ENCODE measurements around the gene EPB41L1.

EPB41L1 gene

GRCh38 chr20:36193977-36194712, 39.6 kb downstream of the EPB41L1 start:
- H4K20me1 ChIP-seq (ENCODE audit: insufficient read depth, low read length), result no peaks in the 10 kb centered on the region
- H3K4me3 ChIP-seq (ENCODE audit: low read depth in 1 of 2, low read length in 2 of 2), result no peak overlapping the region
- TF ChIP-seq EZH2 (IDR thresholded peaks at IDR 0.05; ENCODE audit: borderline replicate concordance, low read depth, low read length, severe bottlenecking) (no peak), CTCF (IDR thresholded peaks at IDR 0.05; ENCODE audit: borderline replicate concordance, extremely low read depth, low read length, poor library complexity, severe bottlenecking) (no peak)
- H3K27me3 ChIP-seq (ENCODE audit: insufficient read depth, low read length, poor library complexity), result peaks cover 27% of the 10 kb centered on the region
- no peaks in the 10 kb centered on the region for H3K36me3 ChIP-seq (ENCODE audit: insufficient read depth, low read length)
- H3K27ac ChIP-seq (ENCODE audit: low read length), result no peak overlapping the region
- H3K4me1 ChIP-seq (ENCODE audit: insufficient read depth, low read length), result no peaks in the 10 kb centered on the region
- H3K9me3 ChIP-seq (ENCODE audit: insufficient read depth, low read length, severe bottlenecking), result no peaks in the 10 kb centered on the region
- no peak for ATAC-seq (ENCODE audit: insufficient read depth, low read depth)
- DNase-seq, result no peak
- H3K9ac ChIP-seq (ENCODE audit: low read depth, low read length), result no peak overlapping the region
- H2AFZ ChIP-seq (ENCODE audit: low read depth, low read length), result no peak overlapping the region
- no peak overlapping the region for H3K4me2 ChIP-seq (ENCODE audit: insufficient read depth, low read length)
- H3K79me2 ChIP-seq (ENCODE audit: insufficient read depth, low read length), result no peaks in the 10 kb centered on the region

GRCh38 chr20:36196676-36197075, 42.1 kb downstream of the EPB41L1 start:
- no peak overlapping the region for H3K9ac ChIP-seq (ENCODE audit: low read depth, low read length)
- no peak overlapping the region for H3K27ac ChIP-seq (ENCODE audit: low read length)
- no peaks in the 10 kb centered on the region for H3K79me2 ChIP-seq (ENCODE audit: insufficient read depth, low read length)
- H4K20me1 ChIP-seq (ENCODE audit: insufficient read depth, low read length), result no peaks in the 10 kb centered on the region
- no peaks in the 10 kb centered on the region for H3K4me1 ChIP-seq (ENCODE audit: insufficient read depth, low read length)
- H3K4me3 ChIP-seq (ENCODE audit: low read depth in 1 of 2, low read length in 2 of 2), result no peak overlapping the region
- H3K36me3 ChIP-seq (ENCODE audit: insufficient read depth, low read length), result no peaks in the 10 kb centered on the region
- no peak for ATAC-seq (ENCODE audit: insufficient read depth, low read depth)
- no peak overlapping the region for H3K4me2 ChIP-seq (ENCODE audit: insufficient read depth, low read length)
- H3K9me3 ChIP-seq (ENCODE audit: insufficient read depth, low read length, severe bottlenecking), result no peaks in the 10 kb centered on the region
- H2AFZ ChIP-seq (ENCODE audit: low read depth, low read length), result no peak overlapping the region
- DNase-seq, result no peak
- peaks cover 23% of the 10 kb centered on the region for H3K27me3 ChIP-seq (ENCODE audit: insufficient read depth, low read length, poor library complexity)
- TF ChIP-seq EZH2 (IDR thresholded peaks at IDR 0.05; ENCODE audit: borderline replicate concordance, low read depth, low read length, severe bottlenecking), result no peak
- no peak for TF ChIP-seq CTCF (IDR thresholded peaks at IDR 0.05; ENCODE audit: borderline replicate concordance, extremely low read depth, low read length, poor library complexity, severe bottlenecking)

DNA sequence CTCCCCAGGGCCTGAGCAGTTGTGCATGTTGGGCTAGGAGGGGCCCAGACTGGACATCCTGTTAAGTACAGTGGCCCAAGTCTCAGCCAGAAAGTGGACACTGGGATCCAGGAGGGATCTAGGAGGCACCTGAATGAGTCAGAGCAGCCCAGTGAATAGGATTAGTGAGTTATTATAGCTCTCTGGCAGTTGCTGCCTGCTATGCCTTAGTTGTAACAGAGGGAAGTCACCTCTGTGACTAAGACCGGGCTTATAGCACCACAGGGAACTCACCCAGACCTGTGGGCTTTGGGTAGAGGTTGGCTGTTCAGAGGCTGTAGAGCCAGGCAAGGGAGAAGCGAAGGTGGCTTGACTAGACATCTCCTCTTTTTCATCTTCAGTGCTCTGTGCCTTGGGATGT, 42.7 kb downstream of the EPB41L1 start:
- no peaks in the 10 kb centered on the region for H3K4me1 ChIP-seq (ENCODE audit: insufficient read depth, low read length)
- no peaks in the 10 kb centered on the region for H3K79me2 ChIP-seq (ENCODE audit: insufficient read depth, low read length)
- no peaks in the 10 kb centered on the region for H3K9me3 ChIP-seq (ENCODE audit: insufficient read depth, low read length, severe bottlenecking)
- H2AFZ ChIP-seq (ENCODE audit: low read depth, low read length), result no peak overlapping the region
- TF ChIP-seq EZH2 (IDR thresholded peaks at IDR 0.05; ENCODE audit: borderline replicate concordance, low read depth, low read length, severe bottlenecking) (no peak), CTCF (IDR thresholded peaks at IDR 0.05; ENCODE audit: borderline replicate concordance, extremely low read depth, low read length, poor library complexity, severe bottlenecking) (no peak)
- peaks cover 23% of the 10 kb centered on the region for H3K27me3 ChIP-seq (ENCODE audit: insufficient read depth, low read length, poor library complexity)
- ATAC-seq (ENCODE audit: insufficient read depth, low read depth), result no peak
- no peaks in the 10 kb centered on the region for H4K20me1 ChIP-seq (ENCODE audit: insufficient read depth, low read length)
- H3K4me2 ChIP-seq (ENCODE audit: insufficient read depth, low read length), result no peak overlapping the region
- no peaks in the 10 kb centered on the region for H3K36me3 ChIP-seq (ENCODE audit: insufficient read depth, low read length)
- H3K9ac ChIP-seq (ENCODE audit: low read depth, low read length), result no peak overlapping the region
- DNase-seq, result no peak
- no peak overlapping the region for H3K27ac ChIP-seq (ENCODE audit: low read length)
- no peak overlapping the region for H3K4me3 ChIP-seq (ENCODE audit: low read depth in 1 of 2, low read length in 2 of 2)

Measured in DND-41 (cell line).